ENCODE measurements around the gene CYP2C9.

GRCh38 chr10:94889123-94889522 lies 49.3 kb upstream of the CYP2C9 start:
- no peak for TF ChIP-seq EZH2 (IDR thresholded peaks at IDR 0.05; ENCODE audit: borderline replicate concordance, low read length)
- TF ChIP-seq, protein P1, sequence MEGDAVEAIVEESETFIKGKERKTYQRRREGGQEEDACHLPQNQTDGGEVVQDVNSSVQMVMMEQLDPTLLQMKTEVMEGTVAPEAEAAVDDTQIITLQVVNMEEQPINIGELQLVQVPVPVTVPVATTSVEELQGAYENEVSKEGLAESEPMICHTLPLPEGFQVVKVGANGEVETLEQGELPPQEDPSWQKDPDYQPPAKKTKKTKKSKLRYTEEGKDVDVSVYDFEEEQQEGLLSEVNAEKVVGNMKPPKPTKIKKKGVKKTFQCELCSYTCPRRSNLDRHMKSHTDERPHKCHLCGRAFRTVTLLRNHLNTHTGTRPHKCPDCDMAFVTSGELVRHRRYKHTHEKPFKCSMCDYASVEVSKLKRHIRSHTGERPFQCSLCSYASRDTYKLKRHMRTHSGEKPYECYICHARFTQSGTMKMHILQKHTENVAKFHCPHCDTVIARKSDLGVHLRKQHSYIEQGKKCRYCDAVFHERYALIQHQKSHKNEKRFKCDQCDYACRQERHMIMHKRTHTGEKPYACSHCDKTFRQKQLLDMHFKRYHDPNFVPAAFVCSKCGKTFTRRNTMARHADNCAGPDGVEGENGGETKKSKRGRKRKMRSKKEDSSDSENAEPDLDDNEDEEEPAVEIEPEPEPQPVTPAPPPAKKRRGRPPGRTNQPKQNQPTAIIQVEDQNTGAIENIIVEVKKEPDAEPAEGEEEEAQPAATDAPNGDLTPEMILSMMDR (IDR thresholded peaks at IDR 0.05; ENCODE audit: low read length): no peak
